Neural progenitor cell (in vitro differentiated cells): ENCODE results near the gene ME1.

ENCODE experiments used
- EZH2 ChIP-seq: fragments of 200-600 bp; sonication (generic); IDR thresholded peaks from 2 replicates; pipeline ENCODE4 v1.6.1; 2017; ENCODE audit warnings: antibody characterized with exemption, mild to moderate bottlenecking, moderate library complexity
- TF ChIP-seq, protein P1 (sequence below): fragments of 200-600 bp; sonication (generic); IDR thresholded peaks from 2 replicates; pipeline ENCODE4 v1.5.1; 2017; ENCODE audit warnings: antibody characterized with exemption, mild to moderate bottlenecking

DNA sequence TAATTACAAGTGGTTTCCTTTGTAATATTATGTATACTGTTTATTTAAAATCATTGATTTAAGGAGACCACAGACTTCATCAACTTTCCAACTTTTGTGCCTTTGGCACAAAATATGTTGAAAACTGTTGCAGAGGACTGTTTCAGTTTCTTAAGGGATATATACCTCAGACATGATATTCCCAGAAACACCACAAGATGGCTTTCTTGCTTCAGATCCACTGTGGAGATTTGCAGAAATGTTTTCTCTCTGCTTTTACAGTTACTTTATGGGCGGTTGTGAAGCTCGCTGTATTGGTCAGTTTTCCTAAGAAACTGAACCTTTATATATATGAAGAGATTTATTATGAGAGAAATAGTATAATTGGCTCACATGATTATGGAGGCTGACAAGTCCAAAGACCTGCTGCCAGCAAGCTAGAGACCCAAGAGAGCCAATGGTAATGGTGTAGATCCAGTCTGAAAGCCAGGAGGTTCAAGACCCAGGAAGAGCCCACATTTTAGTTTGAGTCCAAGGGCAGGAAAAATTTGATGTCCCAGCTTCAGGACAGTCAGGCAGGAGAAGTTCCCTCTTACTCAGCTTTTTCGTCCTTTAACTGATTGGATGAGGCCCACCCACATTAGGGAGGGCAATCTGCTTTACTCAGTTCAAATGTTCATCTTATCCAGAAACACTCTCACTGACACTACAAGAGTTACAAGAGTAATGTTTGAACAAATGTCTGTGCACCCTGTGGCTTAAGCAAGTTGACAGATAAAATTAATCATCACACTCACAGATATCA lies 12.8 kb downstream of the ME1 start:
- no peak for TF ChIP-seq EZH2
- TF ChIP-seq, protein P1, sequence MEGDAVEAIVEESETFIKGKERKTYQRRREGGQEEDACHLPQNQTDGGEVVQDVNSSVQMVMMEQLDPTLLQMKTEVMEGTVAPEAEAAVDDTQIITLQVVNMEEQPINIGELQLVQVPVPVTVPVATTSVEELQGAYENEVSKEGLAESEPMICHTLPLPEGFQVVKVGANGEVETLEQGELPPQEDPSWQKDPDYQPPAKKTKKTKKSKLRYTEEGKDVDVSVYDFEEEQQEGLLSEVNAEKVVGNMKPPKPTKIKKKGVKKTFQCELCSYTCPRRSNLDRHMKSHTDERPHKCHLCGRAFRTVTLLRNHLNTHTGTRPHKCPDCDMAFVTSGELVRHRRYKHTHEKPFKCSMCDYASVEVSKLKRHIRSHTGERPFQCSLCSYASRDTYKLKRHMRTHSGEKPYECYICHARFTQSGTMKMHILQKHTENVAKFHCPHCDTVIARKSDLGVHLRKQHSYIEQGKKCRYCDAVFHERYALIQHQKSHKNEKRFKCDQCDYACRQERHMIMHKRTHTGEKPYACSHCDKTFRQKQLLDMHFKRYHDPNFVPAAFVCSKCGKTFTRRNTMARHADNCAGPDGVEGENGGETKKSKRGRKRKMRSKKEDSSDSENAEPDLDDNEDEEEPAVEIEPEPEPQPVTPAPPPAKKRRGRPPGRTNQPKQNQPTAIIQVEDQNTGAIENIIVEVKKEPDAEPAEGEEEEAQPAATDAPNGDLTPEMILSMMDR, result peak; percentile 63
